GM12873 (cell line): ENCODE data around the gene OR52E1.

Source experiments
- TF ChIP-seq, protein P1 (sequence below): IDR thresholded peaks from 2 replicates; pipeline ENCODE4 v1.5.1; 2012; ENCODE audit warnings: low read depth, mild to moderate bottlenecking, moderate library complexity, low read length, control low read depth; ENCODE audit not compliant: insufficient read depth; ENCODE audit errors: missing control alignments

OR52E1 gene

DNA sequence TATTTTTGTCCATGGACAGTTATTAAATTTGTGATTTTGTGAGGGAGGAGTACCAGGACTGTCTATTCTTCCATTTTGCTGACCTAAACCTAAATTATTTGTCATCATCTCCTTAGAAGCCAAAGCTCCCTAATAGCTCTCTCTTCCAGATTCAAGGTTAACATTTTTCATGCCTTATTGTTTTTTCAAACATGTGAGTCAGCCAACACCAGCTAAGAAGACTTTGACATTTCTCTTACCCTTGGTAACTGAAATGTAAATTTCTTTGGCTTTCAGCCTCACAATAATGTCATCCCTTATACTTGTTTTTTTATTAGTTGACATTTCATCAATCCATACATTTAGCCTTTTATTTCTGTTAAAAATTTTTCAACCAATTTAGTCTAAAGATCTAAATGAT lies 19.2 kb downstream of the OR52E1 start:
- TF ChIP-seq, protein P1, sequence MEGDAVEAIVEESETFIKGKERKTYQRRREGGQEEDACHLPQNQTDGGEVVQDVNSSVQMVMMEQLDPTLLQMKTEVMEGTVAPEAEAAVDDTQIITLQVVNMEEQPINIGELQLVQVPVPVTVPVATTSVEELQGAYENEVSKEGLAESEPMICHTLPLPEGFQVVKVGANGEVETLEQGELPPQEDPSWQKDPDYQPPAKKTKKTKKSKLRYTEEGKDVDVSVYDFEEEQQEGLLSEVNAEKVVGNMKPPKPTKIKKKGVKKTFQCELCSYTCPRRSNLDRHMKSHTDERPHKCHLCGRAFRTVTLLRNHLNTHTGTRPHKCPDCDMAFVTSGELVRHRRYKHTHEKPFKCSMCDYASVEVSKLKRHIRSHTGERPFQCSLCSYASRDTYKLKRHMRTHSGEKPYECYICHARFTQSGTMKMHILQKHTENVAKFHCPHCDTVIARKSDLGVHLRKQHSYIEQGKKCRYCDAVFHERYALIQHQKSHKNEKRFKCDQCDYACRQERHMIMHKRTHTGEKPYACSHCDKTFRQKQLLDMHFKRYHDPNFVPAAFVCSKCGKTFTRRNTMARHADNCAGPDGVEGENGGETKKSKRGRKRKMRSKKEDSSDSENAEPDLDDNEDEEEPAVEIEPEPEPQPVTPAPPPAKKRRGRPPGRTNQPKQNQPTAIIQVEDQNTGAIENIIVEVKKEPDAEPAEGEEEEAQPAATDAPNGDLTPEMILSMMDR = no peak

DNA sequence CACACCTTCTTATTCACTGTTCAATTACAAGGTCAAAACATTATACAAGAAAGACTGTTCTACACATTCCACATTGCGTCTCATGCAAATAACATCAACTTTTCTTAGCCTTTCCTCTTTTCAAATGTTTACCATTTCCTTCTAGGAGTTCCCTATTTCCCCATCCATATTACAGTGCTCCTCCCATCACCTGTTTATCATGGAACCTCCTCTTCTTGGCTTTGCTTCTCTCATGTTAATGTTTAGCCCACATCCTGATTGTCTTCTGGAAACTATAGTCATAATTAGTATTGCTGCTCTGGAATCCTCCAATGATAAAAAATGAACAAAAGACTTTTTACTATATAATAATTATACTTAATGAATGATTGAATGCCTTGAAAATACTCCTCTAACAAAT lies 21.3 kb downstream of the OR52E1 start:
- TF ChIP-seq, protein P1 = no peak

- TF ChIP-seq, protein P1 = no peak
Observed at GRCh38 chr11:5092821-5093585, 23.6 kb downstream of the OR52E1 start.

DNA sequence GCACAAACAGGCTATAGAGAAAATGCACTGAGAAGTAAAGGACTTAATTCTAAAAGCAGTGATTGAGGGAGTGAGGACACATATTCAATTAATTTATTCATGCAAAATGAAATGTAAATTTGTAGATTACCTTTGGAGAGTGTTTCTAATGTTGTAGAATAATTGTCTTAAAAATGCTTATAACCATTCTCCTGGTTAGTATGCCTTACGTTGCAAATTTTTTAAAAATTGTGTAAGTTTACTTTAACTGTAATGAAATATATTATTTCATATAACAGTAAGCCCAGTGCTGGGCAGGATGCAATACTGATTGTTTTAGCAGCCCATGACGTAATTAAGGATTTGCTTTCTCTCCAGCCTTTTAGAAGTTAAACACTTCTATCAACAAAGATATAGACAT lies 26.6 kb downstream of the OR52E1 start:
- TF ChIP-seq, protein P1 = no peak

DNA sequence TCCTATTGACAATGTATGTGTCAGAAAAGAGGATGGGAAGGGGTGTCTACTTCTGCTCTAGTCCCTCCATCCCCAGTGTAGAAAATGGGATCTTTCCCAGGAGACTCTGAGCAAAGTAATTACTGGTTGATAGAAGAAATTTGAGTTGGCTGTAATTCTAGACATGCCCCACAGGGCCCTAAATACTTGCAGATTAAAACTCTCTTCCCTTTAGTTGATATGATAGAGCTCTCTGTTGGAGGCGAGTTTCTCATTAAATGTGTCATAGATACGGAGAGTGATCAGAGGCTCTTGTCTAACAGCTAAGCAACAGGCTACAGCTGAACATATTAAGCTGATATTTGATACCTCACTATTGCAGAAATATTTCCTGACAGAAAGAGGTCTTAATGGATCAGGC lies 32.9 kb downstream of the OR52E1 start:
- TF ChIP-seq, protein P1 = no peak

- TF ChIP-seq, protein P1 = no peak
Observed at GRCh38 chr11:5103066-5103465, 33.7 kb downstream of the OR52E1 start.

DNA sequence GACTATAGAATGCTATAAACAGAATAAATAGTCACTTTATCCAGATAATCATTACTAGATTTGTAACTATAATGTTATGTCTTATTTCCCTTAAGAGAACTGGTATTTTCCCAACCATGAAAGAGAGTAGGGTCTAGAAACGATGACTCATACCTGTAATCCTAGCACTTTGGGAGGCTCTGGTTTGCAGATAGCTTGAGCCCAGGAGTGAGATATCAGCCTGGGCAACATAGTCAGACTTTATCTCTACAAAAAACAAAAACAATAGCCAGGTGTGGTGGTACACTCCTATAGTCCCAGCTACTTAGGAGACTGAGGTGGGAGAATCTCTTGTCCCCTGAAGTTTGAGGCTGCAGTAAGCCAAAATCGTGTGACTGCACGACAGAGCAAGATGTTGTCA lies 37.9 kb downstream of the OR52E1 start:
- TF ChIP-seq, protein P1 = no peak

DNA sequence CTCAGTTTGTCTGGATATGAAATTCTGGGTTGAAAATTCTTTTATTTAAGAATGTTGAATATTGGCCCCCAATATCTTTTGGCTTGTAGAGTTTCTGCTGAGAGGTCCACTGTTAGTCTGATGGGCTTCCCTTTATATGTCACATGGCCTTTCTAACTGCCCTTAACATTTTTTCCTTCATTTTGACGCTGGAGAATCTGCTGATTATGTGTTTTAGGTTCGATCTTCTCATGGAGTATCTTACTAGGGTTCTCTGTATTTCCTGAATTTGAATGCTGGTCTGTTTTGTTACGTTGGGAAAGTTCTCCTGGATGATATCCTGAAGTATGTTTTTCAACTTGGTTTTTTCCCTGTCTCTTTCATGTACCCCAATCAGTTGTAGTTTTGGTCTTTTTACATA lies 46.0 kb downstream of the OR52E1 start:
- TF ChIP-seq, protein P1 = no peak
